Activated CD8-positive, alpha-beta T cell treated with anti-CD3 and anti-CD28 coated beads for 36 hours (primary cell): ENCODE data around the gene DCAF6. TPM values are rescaled to one million over a fixed set of nuclear protein-coding genes. Genes with fewer than 3 reads are reported as not detected.

Experiments
- ATAC-seq: fragments of 200-7000 bp; cut with Tn5 transposase; one replicate; pipeline ENCODE4 v1.10.0; 2021; ENCODE audit warnings: mild to moderate bottlenecking, moderate library complexity
- CTCF ChIA-PET: fragments of 350-600 bp; sonication (Branson Sonifier 250); formaldehyde crosslinking; loops from one replicate; lab custom pipeline; 2021; ENCODE audit warnings: antibody characterized with exemption; lab: Charles Lee
- POLR2A ChIA-PET: fragments of 350-600 bp; sonication (Branson Sonifier 250); formaldehyde crosslinking; loops from one replicate; lab custom pipeline; 2021; ENCODE audit warnings: antibody characterized with exemption; lab: Charles Lee
- DNase-seq: peaks from one replicate; pipeline ENCODE4 v3.0.0-alpha.2; 2020
- H3K27ac Mint-ChIP-seq: one replicate; pipeline ENCODE4 v1.8.0; 2021; ENCODE audit warnings: mild to moderate bottlenecking, mixed read lengths
- H3K27me3 Mint-ChIP-seq: one replicate; pipeline ENCODE4 v1.8.0; 2021; ENCODE audit warnings: mixed read lengths
- H3K36me3 Mint-ChIP-seq: one replicate; pipeline ENCODE4 v1.8.0; 2021; ENCODE audit warnings: low read depth, mixed read lengths
- H3K4me1 Mint-ChIP-seq: one replicate; pipeline ENCODE4 v1.8.0; 2021; ENCODE audit warnings: low read depth, mixed read lengths
- H3K4me3 Mint-ChIP-seq: one replicate; pipeline ENCODE4 v1.8.0; 2021; ENCODE audit warnings: mild to moderate bottlenecking, moderate library complexity, mixed read lengths
- H3K9me3 Mint-ChIP-seq: one replicate; pipeline ENCODE4 v1.8.0; 2021; ENCODE audit warnings: mixed read lengths
- CTCF ChIP-seq: fragments of 200-600 bp; IDR thresholded peaks from one replicate; pipeline ENCODE4 v1.8.0; 2022; ENCODE audit warnings: antibody characterized with exemption, mild to moderate bottlenecking
- intact Hi-C: fragments of 100-400 bp; cut with micrococcal nuclease; formaldehyde crosslinking; loops from one replicate; pipeline ENCODE4 v1.10.0; 2022
- total RNA-seq, 2 experiments: library from RNA; stranded (reverse); gene quantifications; one replicate each; pipeline ENCODE4 v1.2.3, GENCODE V29; 2021

Gene DCAF6
- total RNA-seq, 2 experiments from 2014 or later = 21.6 to 22.6 TPM

GRCh38 chr1:167937709-167938010 lies 1.2 kb downstream of the DCAF6 start:
- POLR2A ChIA-PET = interaction anchor here (0.7 to 2.6 kb wide), 7 partner anchors 10 to 220 kb away, joined by 3 to 15 read pairs (median 4); no protein-coding TSS in a partner anchor
- intact Hi-C loops = loop anchor here (5.0 to 10.0 kb wide), 2 partner anchors 145 to 223 kb away; no protein-coding TSS in a partner anchor

GRCh38 chr1:167938080-167938636 lies 1.7 kb downstream of the DCAF6 start:
- H3K27ac Mint-ChIP-seq = peak overlapping the region; percentile 100
- intact Hi-C loops = loop anchor here (5.0 to 10.0 kb wide), 2 partner anchors 144 to 223 kb away; no protein-coding TSS in a partner anchor
- H3K36me3 Mint-ChIP-seq = peaks cover 10% of the 10 kb centered on the region
- ChIA-PET CTCF (no interaction called here), POLR2A (interaction anchor here (0.9 kb wide), 1 partner anchor 34 kb away, joined by 5 read pairs; no protein-coding TSS in a partner anchor)
- no peak for TF ChIP-seq CTCF
- no peaks in the 10 kb centered on the region for H3K9me3 Mint-ChIP-seq
- H3K4me3 Mint-ChIP-seq = peak overlapping the region; percentile 90
- DNase-seq (no peak), ATAC-seq (no peak)
- peaks cover 26% of the 10 kb centered on the region for H3K4me1 Mint-ChIP-seq
- no peaks in the 10 kb centered on the region for H3K27me3 Mint-ChIP-seq

More at GRCh38 chr1:167937709-167938010, 1.2 kb downstream of the DCAF6 start:
- Mint-ChIP-seq H3K4me3 (peak overlapping the region; percentile 90), H3K9me3 (no peaks in the 10 kb centered on the region), H3K27me3 (no peaks in the 10 kb centered on the region), H3K4me1 (peaks cover 29% of the 10 kb centered on the region), H3K36me3 (peaks cover 10% of the 10 kb centered on the region), H3K27ac (peak overlapping the region; percentile 100)
- no peak for TF ChIP-seq CTCF
- ATAC-seq (no peak), DNase-seq (no peak)
- CTCF ChIA-PET = interaction anchor here (2.8 kb wide), 1 partner anchor 145 kb away, joined by 10 read pairs; no protein-coding TSS in a partner anchor

- POLR2A ChIA-PET = no interaction called here
- intact Hi-C loops = no loop called here
- no peaks in the 10 kb centered on the region for H3K27me3 Mint-ChIP-seq
- no peak overlapping the region for H3K27ac Mint-ChIP-seq
- no peak overlapping the region for H3K4me3 Mint-ChIP-seq
- peaks cover 20% of the 10 kb centered on the region for H3K4me1 Mint-ChIP-seq
- CTCF ChIA-PET = no interaction called here
- no peak for DNase-seq
- H3K9me3 Mint-ChIP-seq = peaks cover 2% of the 10 kb centered on the region
- no peak for TF ChIP-seq CTCF
- no peak for ATAC-seq
- H3K36me3 Mint-ChIP-seq = peaks cover 20% of the 10 kb centered on the region
Measured at GRCh38 chr1:167940264-167940663, 3.8 kb downstream of the DCAF6 start.

GRCh38 chr1:167943541-167943940 lies 7.1 kb downstream of the DCAF6 start:
- DNase-seq (no peak), ATAC-seq (no peak)
- Mint-ChIP-seq H3K27me3 (no peaks in the 10 kb centered on the region), H3K4me3 (no peak overlapping the region), H3K27ac (no peak overlapping the region), H3K9me3 (peaks cover 2% of the 10 kb centered on the region), H3K4me1 (peaks cover 31% of the 10 kb centered on the region), H3K36me3 (peaks cover 15% of the 10 kb centered on the region)
- intact Hi-C loops = no loop called here
- no peak for TF ChIP-seq CTCF
- CTCF ChIA-PET = no interaction called here
- POLR2A ChIA-PET = no interaction called here

- Mint-ChIP-seq H3K36me3 (peaks cover 13% of the 10 kb centered on the region), H3K4me3 (no peak overlapping the region), H3K4me1 (peaks cover 33% of the 10 kb centered on the region), H3K27me3 (no peaks in the 10 kb centered on the region), H3K27ac (no peak overlapping the region), H3K9me3 (peaks cover 2% of the 10 kb centered on the region)
- ChIA-PET CTCF (no interaction called here), POLR2A (interaction anchor here (1.0 kb wide), 1 partner anchor 11 kb away, joined by 4 read pairs; the partner anchor contains the start of genes DCAF6 and MPC2)
- DNase-seq = no peak
- ATAC-seq = no peak
- intact Hi-C loops = no loop called here
- no peak for TF ChIP-seq CTCF
Measured at GRCh38 chr1:167947733-167948132, 11.2 kb downstream of the DCAF6 start.
